WTC11 (cell line): ENCODE measurements around the gene TEDC2. TPM values are rescaled to one million over a fixed set of nuclear protein-coding genes. Genes with fewer than 3 reads are reported as not detected.

Source experiments
- ATAC-seq: fragments of 200-7000 bp; cut with Tn5 transposase; 2 replicates; pipeline ENCODE4 v1.10.0; 2021; ENCODE audit warnings: mild to moderate bottlenecking, moderate library complexity
- CTCF ChIA-PET: fragments of 300-600 bp; sonication (Branson Sonifier 250); formaldehyde crosslinking; loops from one replicate; lab custom pipeline; 2021; ENCODE audit warnings: antibody characterized with exemption; lab: Charles Lee
- POLR2A ChIA-PET: fragments of 350-600 bp; sonication (Branson Sonifier 250); formaldehyde crosslinking; loops from one replicate; lab custom pipeline; 2021; ENCODE audit warnings: antibody characterized with exemption; lab: Charles Lee
- DNase-seq: peaks from one replicate; pipeline ENCODE4 v3.0.0; 2021; ENCODE audit warnings: low spot score
- H3K27ac Mint-ChIP-seq: 2 replicates; pipeline ENCODE4 v1.8.0; 2021; ENCODE audit warnings: mixed read lengths
- H3K27me3 Mint-ChIP-seq: 2 replicates; pipeline ENCODE4 v1.8.0; 2021; ENCODE audit warnings: low read depth, mild to moderate bottlenecking, moderate library complexity, mixed read lengths
- H3K36me3 Mint-ChIP-seq: 2 replicates; pipeline ENCODE4 v1.8.0; 2021; ENCODE audit warnings: mixed read lengths
- H3K4me1 Mint-ChIP-seq: 2 replicates; pipeline ENCODE4 v1.8.0; 2022; ENCODE audit warnings: mixed read lengths
- H3K4me3 Mint-ChIP-seq: 2 replicates; pipeline ENCODE4 v1.8.0; 2021; ENCODE audit warnings: mild to moderate bottlenecking, moderate library complexity, mixed read lengths
- H3K9me3 Mint-ChIP-seq: 2 replicates; pipeline ENCODE4 v1.8.0; 2021; ENCODE audit warnings: mixed read lengths
- CBFB ChIP-seq: sonication (generic); formaldehyde crosslinking; IDR thresholded peaks from 2 replicates; pipeline ENCODE4 v1.8.1; 2022; ENCODE audit warnings: mild to moderate bottlenecking, low read depth, missing genetic modification reagents
- E2F1 ChIP-seq: sonication (generic); formaldehyde crosslinking; IDR thresholded peaks from 2 replicates; pipeline ENCODE4 v1.8.0; 2022; ENCODE audit warnings: mild to moderate bottlenecking, missing genetic modification reagents
- ETV6 ChIP-seq: sonication (generic); formaldehyde crosslinking; IDR thresholded peaks from 2 replicates; pipeline ENCODE4 v1.8.1; 2022; ENCODE audit warnings: mild to moderate bottlenecking, missing genetic modification reagents
- OVOL2 ChIP-seq: fragments of 250-450 bp; sonication (Bioruptor Pico); IDR thresholded peaks from 2 replicates; pipeline ENCODE4 v1.9.0; 2021; ENCODE audit warnings: mild to moderate bottlenecking, borderline replicate concordance
- RELA ChIP-seq: sonication (generic); formaldehyde crosslinking; IDR thresholded peaks from 2 replicates; pipeline ENCODE4 v1.8.1; 2022; ENCODE audit warnings: missing genetic modification reagents, mild to moderate bottlenecking, borderline replicate concordance
- RORB ChIP-seq: fragments of 250-450 bp; sonication (Bioruptor Pico); IDR thresholded peaks from 2 replicates; pipeline ENCODE4 v1.9.0; 2021; ENCODE audit warnings: mild to moderate bottlenecking
- STAT6 ChIP-seq: sonication (generic); formaldehyde crosslinking; conservative IDR thresholded peaks from 2 replicates; pipeline ENCODE4 v1.8.1; 2023; ENCODE audit warnings: mild to moderate bottlenecking, low read depth, missing genetic modification reagents, moderate library complexity
- ZBTB43 ChIP-seq: sonication (generic); formaldehyde crosslinking; IDR thresholded peaks from 2 replicates; pipeline ENCODE4 v1.8.1; 2023; ENCODE audit warnings: mild to moderate bottlenecking, missing genetic modification reagents
- total RNA-seq: library from RNA; stranded (reverse); gene quantifications from 3 replicates; pipeline ENCODE4 v1.2.3, GENCODE V29; 2021
- TF ChIP-seq, protein P1 (sequence below): sonication (generic); formaldehyde crosslinking; IDR thresholded peaks from 2 replicates; pipeline ENCODE4 v1.8.1; 2023; ENCODE audit warnings: mild to moderate bottlenecking, missing genetic modification reagents, moderate library complexity
- TF ChIP-seq, protein P2 (sequence below): fragments of 250-450 bp; sonication (Bioruptor Pico); IDR thresholded peaks from 2 replicates; pipeline ENCODE4 v1.9.0; 2021; ENCODE audit warnings: mild to moderate bottlenecking, borderline replicate concordance
- TF ChIP-seq, protein P3 (sequence below): sonication (generic); formaldehyde crosslinking; IDR thresholded peaks from 2 replicates; pipeline ENCODE4 v1.8.1; 2023; ENCODE audit warnings: mild to moderate bottlenecking, missing genetic modification reagents, borderline replicate concordance
- TF ChIP-seq, protein P4 (sequence below): fragments of 250-450 bp; sonication (Bioruptor Pico); IDR thresholded peaks from 2 replicates; pipeline ENCODE4 v2.1.2; 2022; ENCODE audit warnings: mild to moderate bottlenecking, moderate library complexity

Gene TEDC2
- total RNA-seq, 1 experiment from 2014 or later: 61.6 TPM

- no peak overlapping the region for H3K4me3 Mint-ChIP-seq
- TF ChIP-seq RELA (CRISPR knock-in tag): no peak
- TF ChIP-seq, protein P1, sequence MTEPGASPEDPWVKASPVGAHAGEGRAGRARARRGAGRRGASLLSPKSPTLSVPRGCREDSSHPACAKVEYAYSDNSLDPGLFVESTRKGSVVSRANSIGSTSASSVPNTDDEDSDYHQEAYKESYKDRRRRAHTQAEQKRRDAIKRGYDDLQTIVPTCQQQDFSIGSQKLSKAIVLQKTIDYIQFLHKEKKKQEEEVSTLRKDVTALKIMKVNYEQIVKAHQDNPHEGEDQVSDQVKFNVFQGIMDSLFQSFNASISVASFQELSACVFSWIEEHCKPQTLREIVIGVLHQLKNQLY: no peak
- no peak for TF ChIP-seq ZBTB43 (CRISPR knock-in tag)
- no peak for TF ChIP-seq STAT6
- TF ChIP-seq RORB: no peak
- TF ChIP-seq OVOL2 (CRISPR knock-in tag): no peak
- TF ChIP-seq, protein P2, sequence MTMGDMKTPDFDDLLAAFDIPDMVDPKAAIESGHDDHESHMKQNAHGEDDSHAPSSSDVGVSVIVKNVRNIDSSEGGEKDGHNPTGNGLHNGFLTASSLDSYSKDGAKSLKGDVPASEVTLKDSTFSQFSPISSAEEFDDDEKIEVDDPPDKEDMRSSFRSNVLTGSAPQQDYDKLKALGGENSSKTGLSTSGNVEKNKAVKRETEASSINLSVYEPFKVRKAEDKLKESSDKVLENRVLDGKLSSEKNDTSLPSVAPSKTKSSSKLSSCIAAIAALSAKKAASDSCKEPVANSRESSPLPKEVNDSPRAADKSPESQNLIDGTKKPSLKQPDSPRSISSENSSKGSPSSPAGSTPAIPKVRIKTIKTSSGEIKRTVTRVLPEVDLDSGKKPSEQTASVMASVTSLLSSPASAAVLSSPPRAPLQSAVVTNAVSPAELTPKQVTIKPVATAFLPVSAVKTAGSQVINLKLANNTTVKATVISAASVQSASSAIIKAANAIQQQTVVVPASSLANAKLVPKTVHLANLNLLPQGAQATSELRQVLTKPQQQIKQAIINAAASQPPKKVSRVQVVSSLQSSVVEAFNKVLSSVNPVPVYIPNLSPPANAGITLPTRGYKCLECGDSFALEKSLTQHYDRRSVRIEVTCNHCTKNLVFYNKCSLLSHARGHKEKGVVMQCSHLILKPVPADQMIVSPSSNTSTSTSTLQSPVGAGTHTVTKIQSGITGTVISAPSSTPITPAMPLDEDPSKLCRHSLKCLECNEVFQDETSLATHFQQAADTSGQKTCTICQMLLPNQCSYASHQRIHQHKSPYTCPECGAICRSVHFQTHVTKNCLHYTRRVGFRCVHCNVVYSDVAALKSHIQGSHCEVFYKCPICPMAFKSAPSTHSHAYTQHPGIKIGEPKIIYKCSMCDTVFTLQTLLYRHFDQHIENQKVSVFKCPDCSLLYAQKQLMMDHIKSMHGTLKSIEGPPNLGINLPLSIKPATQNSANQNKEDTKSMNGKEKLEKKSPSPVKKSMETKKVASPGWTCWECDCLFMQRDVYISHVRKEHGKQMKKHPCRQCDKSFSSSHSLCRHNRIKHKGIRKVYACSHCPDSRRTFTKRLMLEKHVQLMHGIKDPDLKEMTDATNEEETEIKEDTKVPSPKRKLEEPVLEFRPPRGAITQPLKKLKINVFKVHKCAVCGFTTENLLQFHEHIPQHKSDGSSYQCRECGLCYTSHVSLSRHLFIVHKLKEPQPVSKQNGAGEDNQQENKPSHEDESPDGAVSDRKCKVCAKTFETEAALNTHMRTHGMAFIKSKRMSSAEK (CRISPR knock-in tag): no peak
- TF ChIP-seq CBFB: no peak
- no peak for TF ChIP-seq E2F1 (CRISPR knock-in tag)
- no peak for TF ChIP-seq ETV6 (CRISPR knock-in tag)
- TF ChIP-seq, protein P3, sequence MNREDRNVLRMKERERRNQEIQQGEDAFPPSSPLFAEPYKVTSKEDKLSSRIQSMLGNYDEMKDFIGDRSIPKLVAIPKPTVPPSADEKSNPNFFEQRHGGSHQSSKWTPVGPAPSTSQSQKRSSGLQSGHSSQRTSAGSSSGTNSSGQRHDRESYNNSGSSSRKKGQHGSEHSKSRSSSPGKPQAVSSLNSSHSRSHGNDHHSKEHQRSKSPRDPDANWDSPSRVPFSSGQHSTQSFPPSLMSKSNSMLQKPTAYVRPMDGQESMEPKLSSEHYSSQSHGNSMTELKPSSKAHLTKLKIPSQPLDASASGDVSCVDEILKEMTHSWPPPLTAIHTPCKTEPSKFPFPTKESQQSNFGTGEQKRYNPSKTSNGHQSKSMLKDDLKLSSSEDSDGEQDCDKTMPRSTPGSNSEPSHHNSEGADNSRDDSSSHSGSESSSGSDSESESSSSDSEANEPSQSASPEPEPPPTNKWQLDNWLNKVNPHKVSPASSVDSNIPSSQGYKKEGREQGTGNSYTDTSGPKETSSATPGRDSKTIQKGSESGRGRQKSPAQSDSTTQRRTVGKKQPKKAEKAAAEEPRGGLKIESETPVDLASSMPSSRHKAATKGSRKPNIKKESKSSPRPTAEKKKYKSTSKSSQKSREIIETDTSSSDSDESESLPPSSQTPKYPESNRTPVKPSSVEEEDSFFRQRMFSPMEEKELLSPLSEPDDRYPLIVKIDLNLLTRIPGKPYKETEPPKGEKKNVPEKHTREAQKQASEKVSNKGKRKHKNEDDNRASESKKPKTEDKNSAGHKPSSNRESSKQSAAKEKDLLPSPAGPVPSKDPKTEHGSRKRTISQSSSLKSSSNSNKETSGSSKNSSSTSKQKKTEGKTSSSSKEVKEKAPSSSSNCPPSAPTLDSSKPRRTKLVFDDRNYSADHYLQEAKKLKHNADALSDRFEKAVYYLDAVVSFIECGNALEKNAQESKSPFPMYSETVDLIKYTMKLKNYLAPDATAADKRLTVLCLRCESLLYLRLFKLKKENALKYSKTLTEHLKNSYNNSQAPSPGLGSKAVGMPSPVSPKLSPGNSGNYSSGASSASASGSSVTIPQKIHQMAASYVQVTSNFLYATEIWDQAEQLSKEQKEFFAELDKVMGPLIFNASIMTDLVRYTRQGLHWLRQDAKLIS: no peak
- TF ChIP-seq, protein P4, sequence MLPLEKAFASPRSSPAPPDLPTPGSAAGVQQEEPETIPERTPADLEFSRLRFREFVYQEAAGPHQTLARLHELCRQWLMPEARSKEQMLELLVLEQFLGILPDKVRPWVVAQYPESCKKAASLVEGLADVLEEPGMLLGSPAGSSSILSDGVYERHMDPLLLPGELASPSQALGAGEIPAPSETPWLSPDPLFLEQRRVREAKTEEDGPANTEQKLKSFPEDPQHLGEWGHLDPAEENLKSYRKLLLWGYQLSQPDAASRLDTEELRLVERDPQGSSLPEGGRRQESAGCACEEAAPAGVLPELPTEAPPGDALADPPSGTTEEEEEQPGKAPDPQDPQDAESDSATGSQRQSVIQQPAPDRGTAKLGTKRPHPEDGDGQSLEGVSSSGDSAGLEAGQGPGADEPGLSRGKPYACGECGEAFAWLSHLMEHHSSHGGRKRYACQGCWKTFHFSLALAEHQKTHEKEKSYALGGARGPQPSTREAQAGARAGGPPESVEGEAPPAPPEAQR (CRISPR knock-in tag): no peak
- TF ChIP-seq, all 79 proteins: peak for 0
- ATAC-seq (no peak), DNase-seq (no peak)
- Mint-ChIP-seq H3K9me3 (no peaks in the 10 kb centered on the region), H3K4me1 (peaks cover 4% of the 10 kb centered on the region), H3K36me3 (peaks cover 5% of the 10 kb centered on the region), H3K27ac (no peak overlapping the region), H3K27me3 (no peaks in the 10 kb centered on the region)
- CTCF ChIA-PET: interaction anchor here (2.2 kb wide), 1 partner anchor 10 kb away, joined by 8 read pairs; no protein-coding TSS in a partner anchor
- POLR2A ChIA-PET: no interaction called here
Observed at GRCh38 chr16:2499454-2499853, 39.5 kb downstream of the TEDC2 start.
